ENCODE measurements around the gene CDK1.

The CDK1 gene

GRCh38 chr10:60778214-60778970 lies at the start of gene CDK1:
CDK1 (plus strand) TSS chr10:60778478; CDS start chr10:60780166, 1,688 bp downstream.
- DNase-seq (ENCODE audit: low read depth in 2 of 2) = peak; percentile 86 to 91

GRCh38 chr10:60729106-60729505 lies 49.2 kb upstream of the CDK1 start:
- DNase-seq (ENCODE audit: low read depth in 2 of 2) = no peak

GRCh38 chr10:60731134-60731885 lies 47.0 kb upstream of the CDK1 start:
- no peak for DNase-seq (ENCODE audit: low read depth in 2 of 2)

- no peak for DNase-seq (ENCODE audit: low read depth in 2 of 2)
These were observed 46.0 kb upstream of the CDK1 start for GRCh38 chr10:60732198-60732806.

DNA sequence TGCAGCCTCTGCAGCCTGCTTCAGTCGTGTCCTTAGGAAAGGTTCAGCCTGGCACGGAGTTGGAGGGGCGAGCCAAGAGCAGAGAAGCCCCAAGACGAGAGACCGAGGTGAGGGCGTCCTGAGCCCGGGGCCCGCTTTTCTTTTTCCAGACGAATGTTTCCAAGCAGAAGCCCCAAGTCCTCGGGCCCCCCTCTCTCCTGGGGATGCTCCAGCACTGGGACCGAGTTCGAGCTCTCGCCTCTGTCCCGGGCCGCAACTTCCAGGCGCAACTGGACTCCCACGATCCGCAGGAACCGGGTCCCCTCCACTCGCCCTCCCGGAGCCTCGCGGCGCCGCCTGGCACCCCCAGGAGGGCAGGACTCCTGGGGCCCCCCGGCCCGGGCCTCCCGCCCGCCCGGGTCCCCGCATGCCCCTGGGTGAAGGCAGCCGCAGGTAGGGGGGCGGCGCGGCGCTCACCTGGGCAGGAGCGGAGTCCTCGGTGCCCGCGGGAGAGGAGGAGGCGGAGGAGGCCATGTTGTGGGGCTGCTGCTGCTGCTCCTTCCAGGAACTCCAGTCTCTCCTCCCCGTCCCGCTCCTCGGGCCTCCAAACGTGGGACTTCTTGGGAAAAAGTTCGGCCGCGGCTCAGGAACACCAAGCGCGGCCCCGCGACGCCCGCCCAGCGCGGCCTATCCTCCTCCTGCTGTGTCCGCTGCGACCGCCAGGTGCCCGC lies 45.3 kb upstream of the CDK1 start:
- DNase-seq (ENCODE audit: low read depth in 2 of 2) = peak in 1 of 2 donors; percentile 1

DNA sequence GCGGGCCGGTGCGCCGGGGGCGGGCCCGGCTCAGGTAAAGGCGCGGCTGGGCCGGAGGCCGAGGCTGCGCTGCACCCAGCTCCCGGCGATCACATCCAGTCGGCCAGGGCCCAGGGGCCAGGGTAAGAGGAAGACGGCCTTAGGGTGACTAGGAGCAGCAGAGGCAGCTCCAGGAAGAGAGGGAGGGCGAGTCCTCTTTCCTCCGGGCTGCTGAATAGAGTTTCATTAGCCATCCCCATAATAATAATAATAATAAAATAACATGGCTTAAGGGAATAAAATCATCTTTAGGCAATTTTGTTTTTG lies 44.8 kb upstream of the CDK1 start:
- no peak for DNase-seq (ENCODE audit: low read depth in 2 of 2)

- DNase-seq (ENCODE audit: low read depth in 2 of 2) = no peak
These were observed 44.5 kb upstream of the CDK1 start for GRCh38 chr10:60733826-60734225.

- DNase-seq (ENCODE audit: low read depth in 2 of 2) = no peak
These were observed 44.1 kb upstream of the CDK1 start for GRCh38 chr10:60734226-60734625.

GRCh38 chr10:60735244-60735643 lies 43.0 kb upstream of the CDK1 start:
- DNase-seq (ENCODE audit: low read depth in 2 of 2) = no peak

DNA sequence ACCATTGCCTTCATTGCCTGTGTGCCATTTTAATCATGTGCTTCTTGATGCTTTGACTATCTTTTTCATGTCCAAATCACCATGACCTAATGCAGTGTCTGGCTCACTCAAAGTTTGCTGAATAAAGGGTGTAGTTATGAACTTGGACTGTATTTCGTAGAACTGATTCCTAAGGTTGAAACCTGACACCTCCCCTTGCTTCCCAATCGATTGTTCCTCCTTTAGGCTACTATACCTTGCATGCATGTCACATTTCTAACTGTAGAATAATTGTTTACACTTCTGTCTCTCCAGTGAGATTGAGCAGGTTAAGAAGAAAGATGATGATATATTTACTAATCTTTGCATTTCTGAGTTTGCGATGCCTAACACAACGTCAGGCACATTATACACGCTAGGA lies 41.0 kb upstream of the CDK1 start:
- DNase-seq (ENCODE audit: low read depth in 2 of 2) = no peak

GRCh38 chr10:60739558-60739957 lies 38.7 kb upstream of the CDK1 start:
- no peak for DNase-seq (ENCODE audit: low read depth in 2 of 2)

- DNase-seq (ENCODE audit: low read depth in 2 of 2) = no peak
These were observed 35.8 kb upstream of the CDK1 start for GRCh38 chr10:60742512-60742911.

- no peak for DNase-seq (ENCODE audit: low read depth in 2 of 2)
These were observed 30.3 kb upstream of the CDK1 start for GRCh38 chr10:60747817-60748469.

- DNase-seq (ENCODE audit: low read depth in 2 of 2) = no peak
These were observed 25.1 kb upstream of the CDK1 start for GRCh38 chr10:60753152-60753551.

GRCh38 chr10:60753817-60754216 lies 24.5 kb upstream of the CDK1 start:
- DNase-seq (ENCODE audit: low read depth in 2 of 2) = no peak

DNA sequence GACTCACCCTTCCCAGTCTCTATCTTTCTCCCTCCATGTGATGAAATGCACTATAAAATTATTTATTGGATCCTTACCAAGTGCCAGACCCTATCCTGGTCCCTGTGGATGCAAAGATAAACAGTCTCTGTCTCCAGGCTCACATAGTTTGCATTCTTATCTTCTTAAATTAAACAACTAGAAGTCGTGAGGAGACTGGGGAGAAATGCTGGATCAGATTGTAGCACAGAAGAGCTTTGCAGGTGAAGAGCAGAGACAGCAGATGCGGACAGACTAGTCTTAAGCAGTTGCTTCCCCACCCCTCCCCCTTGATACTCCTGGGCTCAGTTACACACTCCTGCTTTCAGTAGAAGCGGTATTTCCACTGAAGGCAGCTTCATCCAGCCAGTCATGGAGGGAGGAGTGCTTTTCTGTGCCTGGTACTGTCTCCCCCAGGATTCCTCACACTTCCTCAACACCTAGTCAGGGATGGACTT lies 20.8 kb upstream of the CDK1 start:
- no peak for DNase-seq (ENCODE audit: low read depth in 2 of 2)

DNA sequence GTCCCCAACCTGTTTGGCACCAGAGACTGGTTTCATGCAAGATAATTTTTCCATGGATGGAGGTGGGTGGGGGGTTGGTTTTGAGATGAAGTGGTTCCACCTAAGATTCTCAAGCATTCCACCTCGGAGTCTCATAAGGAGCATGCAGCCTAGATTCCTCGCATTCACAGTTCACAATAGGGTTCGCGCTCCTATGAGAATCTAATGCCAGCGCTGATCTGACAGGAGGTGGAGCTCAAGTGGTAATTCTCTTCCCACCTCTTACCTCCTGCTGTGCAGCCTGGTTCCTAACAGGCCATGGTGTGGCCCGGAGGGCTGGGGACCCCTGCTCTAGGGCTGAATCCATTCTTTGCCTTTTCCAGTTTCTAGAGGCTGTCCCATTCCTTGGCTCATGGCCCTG lies 19.1 kb upstream of the CDK1 start:
- DNase-seq (ENCODE audit: low read depth in 2 of 2) = no peak

DNA sequence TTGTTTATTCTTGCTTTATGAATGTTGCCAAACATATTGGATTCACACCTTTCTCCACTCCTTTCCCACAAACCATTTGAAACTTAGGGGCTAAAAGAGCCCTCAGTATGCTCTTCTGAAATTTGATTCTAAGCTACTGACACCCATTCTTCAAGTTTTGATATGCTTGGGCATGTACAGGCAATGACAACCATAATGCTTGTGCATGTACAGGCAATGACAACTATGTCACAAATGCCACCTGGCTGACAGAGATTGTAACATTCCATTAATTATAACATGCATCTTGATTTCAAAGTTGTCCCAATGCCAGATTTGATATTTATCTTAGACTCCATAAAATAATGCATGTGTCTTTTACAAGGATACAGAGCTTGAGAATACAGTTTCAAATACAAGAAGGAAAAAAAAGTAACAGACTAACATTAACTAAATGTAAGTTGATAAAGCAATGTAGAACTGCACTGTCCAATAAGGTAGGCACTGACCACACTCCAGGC lies 17.5 kb upstream of the CDK1 start:
- no peak for DNase-seq (ENCODE audit: low read depth in 2 of 2)

DNA sequence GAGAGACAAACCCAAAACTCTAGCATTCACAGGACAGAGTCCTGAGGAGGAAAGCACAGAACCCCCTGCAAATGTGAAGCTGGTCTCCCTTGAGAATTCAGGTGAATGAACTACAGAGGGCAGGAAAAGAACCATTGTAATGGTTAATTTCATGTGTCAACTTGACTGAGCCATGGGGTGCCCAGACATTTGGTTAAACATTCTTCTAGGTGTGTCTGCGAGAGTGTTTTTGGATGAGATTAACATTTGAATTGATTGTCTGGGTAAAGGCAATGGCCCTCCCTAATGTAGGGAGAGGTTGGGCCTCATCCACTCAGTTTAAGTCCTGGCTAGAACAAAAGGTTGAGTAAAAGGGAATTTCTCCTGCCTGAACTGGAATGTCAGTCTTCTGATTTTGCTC lies 15.7 kb upstream of the CDK1 start:
- no peak for DNase-seq (ENCODE audit: low read depth in 2 of 2)

DNA sequence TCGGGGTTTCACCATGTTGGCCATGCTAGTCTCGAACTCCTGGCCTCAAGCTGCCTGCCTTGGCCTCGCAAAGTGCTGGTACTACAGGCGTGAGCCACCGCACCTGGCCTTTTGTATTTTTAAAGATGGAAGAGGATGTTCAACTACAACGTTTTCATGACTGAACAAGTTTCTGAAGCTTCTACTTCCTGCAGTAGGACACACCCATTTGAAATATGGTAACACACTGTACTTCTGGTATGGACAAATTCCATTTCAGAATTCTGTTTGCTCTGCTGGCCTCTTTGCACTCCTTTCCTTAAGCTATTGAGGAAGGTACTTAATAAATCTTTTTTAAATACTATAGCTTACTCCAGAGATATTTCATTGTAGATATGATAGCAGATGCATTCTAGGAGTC lies 10.9 kb upstream of the CDK1 start:
- no peak for DNase-seq (ENCODE audit: low read depth in 2 of 2)

DNA sequence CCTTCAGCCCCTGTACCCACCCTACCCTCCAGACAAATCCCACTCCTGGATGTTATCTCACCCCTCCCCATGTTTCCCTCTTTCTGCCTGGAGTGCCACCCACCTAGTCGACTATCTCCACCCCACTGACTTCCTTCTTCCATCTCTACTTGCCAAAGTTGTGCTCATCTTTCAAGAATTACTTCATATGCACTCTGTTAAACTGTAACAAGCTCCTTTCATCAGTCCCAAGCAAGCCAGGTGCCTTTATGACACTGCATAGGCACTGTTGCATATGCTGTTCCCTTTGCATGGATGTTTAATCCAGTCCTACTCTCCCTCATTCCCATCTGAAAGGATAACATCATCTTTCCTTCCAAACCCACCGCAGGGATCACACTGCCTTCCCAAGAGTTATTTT lies 8.9 kb upstream of the CDK1 start:
- DNase-seq (ENCODE audit: low read depth in 2 of 2) = no peak

Data from stimulated activated CD8-positive, alpha-beta memory T cell treated with anti-CD3 and anti-CD28 coated beads, Interleukin-15, amount 100 ng/mL, for 4 hours (primary cell).